A549 (cell line): ENCODE measurements around the gene ANK3.

Experiments used
- CHD2 ChIP-seq: fragments of 150-350 bp; IDR thresholded peaks from 2 replicates; pipeline ENCODE4 v1.6.1; 2014; ENCODE audit warnings: low read length; ENCODE audit not compliant: partially characterized antibody
- HOXB13 ChIP-seq: fragments of 250-450 bp; sonication (Bioruptor Pico); IDR thresholded peaks from 2 replicates; pipeline ENCODE4 v1.5.0; 2020; ENCODE audit warnings: low read depth, mild to moderate bottlenecking, moderate library complexity
- JUNB ChIP-seq: fragments of >200 bp; sonication (Bioruptor Twin); formaldehyde crosslinking; IDR thresholded peaks from 2 replicates; pipeline ENCODE4 v1.6.1; 2016
- POLR2A ChIP-seq: IDR thresholded peaks from 2 replicates; pipeline ENCODE4 v1.6.1; 2012; ENCODE audit warnings: mild to moderate bottlenecking, low read length
- RNF2 ChIP-seq: fragments of 200-600 bp; sonication (generic); IDR thresholded peaks from 2 replicates; pipeline ENCODE4 v1.6.1; 2016; ENCODE audit warnings: low read depth, mild to moderate bottlenecking, antibody characterized with exemption, moderate library complexity, borderline replicate concordance
- SREBF2 ChIP-seq: fragments of 450-650 bp; IDR thresholded peaks from 2 replicates; pipeline ENCODE4 v1.6.1; 2014; ENCODE audit warnings: mild to moderate bottlenecking, moderate library complexity
- ZFP36 ChIP-seq: fragments of 450-650 bp; IDR thresholded peaks from 2 replicates; pipeline ENCODE4 v1.6.1; 2014; ENCODE audit warnings: borderline replicate concordance; ENCODE audit not compliant: partially characterized antibody
- TF ChIP-seq, protein P1 (sequence below): fragments of >200 bp; sonication (Bioruptor Twin); formaldehyde crosslinking; IDR thresholded peaks from 3 replicates; pipeline ENCODE4 v1.5.1; 2016
- TF ChIP-seq, protein P2 (sequence below): IDR thresholded peaks from 2 replicates; pipeline ENCODE4 v1.6.1; 2012
- TF ChIP-seq, protein P3 (sequence below): fragments of 450-650 bp; IDR thresholded peaks from 2 replicates; pipeline ENCODE4 v1.6.1; 2014; ENCODE audit warnings: antibody characterized with exemption
- TF ChIP-seq, protein P4 (sequence below): fragments of 200-600 bp; sonication (generic); IDR thresholded peaks from 2 replicates; pipeline ENCODE4 v1.6.1; 2016; ENCODE audit warnings: antibody characterized with exemption, mild to moderate bottlenecking, moderate library complexity
- TF ChIP-seq, protein P5 (sequence below): fragments of 150-350 bp; IDR thresholded peaks from 2 replicates; pipeline ENCODE4 v1.6.1; 2014; ENCODE audit warnings: low read depth, mild to moderate bottlenecking, low read length

DNA sequence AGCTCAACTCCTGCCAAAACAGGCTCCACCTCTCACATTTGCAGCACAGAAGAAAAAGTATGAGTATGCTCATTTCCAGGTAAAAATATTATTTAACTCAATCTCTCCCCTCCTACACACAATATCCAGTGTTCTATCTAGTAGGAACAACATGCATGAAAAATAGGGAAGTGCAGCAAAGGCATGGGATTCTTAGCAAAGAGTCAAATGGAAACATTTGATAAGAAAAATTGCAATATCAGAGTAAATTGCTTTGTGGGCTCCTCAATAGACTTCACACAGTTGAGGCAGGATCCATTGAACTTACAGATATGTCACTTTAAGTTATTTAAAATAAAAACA is 150.9 kb downstream of the ANK3 start:
- no peak for TF ChIP-seq POLR2A
- TF ChIP-seq, protein P1, sequence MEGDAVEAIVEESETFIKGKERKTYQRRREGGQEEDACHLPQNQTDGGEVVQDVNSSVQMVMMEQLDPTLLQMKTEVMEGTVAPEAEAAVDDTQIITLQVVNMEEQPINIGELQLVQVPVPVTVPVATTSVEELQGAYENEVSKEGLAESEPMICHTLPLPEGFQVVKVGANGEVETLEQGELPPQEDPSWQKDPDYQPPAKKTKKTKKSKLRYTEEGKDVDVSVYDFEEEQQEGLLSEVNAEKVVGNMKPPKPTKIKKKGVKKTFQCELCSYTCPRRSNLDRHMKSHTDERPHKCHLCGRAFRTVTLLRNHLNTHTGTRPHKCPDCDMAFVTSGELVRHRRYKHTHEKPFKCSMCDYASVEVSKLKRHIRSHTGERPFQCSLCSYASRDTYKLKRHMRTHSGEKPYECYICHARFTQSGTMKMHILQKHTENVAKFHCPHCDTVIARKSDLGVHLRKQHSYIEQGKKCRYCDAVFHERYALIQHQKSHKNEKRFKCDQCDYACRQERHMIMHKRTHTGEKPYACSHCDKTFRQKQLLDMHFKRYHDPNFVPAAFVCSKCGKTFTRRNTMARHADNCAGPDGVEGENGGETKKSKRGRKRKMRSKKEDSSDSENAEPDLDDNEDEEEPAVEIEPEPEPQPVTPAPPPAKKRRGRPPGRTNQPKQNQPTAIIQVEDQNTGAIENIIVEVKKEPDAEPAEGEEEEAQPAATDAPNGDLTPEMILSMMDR: no peak
- TF ChIP-seq, protein P2, sequence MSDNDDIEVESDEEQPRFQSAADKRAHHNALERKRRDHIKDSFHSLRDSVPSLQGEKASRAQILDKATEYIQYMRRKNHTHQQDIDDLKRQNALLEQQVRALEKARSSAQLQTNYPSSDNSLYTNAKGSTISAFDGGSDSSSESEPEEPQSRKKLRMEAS: no peak
- TF ChIP-seq, protein P3, sequence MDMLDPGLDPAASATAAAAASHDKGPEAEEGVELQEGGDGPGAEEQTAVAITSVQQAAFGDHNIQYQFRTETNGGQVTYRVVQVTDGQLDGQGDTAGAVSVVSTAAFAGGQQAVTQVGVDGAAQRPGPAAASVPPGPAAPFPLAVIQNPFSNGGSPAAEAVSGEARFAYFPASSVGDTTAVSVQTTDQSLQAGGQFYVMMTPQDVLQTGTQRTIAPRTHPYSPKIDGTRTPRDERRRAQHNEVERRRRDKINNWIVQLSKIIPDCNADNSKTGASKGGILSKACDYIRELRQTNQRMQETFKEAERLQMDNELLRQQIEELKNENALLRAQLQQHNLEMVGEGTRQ: no peak
- no peak for TF ChIP-seq JUNB
- TF ChIP-seq CHD2: no peak
- no peak for TF ChIP-seq ZFP36
- no peak for TF ChIP-seq SREBF2
- TF ChIP-seq, protein P4, sequence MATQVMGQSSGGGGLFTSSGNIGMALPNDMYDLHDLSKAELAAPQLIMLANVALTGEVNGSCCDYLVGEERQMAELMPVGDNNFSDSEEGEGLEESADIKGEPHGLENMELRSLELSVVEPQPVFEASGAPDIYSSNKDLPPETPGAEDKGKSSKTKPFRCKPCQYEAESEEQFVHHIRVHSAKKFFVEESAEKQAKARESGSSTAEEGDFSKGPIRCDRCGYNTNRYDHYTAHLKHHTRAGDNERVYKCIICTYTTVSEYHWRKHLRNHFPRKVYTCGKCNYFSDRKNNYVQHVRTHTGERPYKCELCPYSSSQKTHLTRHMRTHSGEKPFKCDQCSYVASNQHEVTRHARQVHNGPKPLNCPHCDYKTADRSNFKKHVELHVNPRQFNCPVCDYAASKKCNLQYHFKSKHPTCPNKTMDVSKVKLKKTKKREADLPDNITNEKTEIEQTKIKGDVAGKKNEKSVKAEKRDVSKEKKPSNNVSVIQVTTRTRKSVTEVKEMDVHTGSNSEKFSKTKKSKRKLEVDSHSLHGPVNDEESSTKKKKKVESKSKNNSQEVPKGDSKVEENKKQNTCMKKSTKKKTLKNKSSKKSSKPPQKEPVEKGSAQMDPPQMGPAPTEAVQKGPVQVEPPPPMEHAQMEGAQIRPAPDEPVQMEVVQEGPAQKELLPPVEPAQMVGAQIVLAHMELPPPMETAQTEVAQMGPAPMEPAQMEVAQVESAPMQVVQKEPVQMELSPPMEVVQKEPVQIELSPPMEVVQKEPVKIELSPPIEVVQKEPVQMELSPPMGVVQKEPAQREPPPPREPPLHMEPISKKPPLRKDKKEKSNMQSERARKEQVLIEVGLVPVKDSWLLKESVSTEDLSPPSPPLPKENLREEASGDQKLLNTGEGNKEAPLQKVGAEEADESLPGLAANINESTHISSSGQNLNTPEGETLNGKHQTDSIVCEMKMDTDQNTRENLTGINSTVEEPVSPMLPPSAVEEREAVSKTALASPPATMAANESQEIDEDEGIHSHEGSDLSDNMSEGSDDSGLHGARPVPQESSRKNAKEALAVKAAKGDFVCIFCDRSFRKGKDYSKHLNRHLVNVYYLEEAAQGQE: no peak
- TF ChIP-seq, protein P5, sequence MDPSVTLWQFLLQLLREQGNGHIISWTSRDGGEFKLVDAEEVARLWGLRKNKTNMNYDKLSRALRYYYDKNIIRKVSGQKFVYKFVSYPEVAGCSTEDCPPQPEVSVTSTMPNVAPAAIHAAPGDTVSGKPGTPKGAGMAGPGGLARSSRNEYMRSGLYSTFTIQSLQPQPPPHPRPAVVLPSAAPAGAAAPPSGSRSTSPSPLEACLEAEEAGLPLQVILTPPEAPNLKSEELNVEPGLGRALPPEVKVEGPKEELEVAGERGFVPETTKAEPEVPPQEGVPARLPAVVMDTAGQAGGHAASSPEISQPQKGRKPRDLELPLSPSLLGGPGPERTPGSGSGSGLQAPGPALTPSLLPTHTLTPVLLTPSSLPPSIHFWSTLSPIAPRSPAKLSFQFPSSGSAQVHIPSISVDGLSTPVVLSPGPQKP: no peak
- no peak for TF ChIP-seq RNF2
- no peak for TF ChIP-seq HOXB13 (CRISPR knock-in tag)
